ENCODE data around the gene LCA5L.

DNA sequence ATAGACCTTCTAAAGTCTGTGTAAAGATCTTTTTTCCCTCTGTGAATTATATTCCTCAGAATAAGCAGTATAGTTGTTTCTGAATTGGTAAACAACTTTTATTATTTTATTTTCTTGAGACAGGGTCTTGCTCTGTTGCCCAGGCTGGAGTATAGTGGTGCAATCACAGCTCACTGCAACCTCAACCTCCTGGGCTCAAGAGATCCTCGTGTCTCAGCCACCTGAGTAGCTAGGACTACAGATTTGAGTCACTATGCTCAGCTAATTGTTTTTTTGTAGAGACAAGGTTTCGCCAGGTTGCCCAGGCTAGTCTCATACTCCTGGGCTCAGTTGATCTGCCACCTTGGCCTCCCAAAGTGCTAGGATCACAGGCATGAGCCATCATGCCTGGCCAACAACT, 70.1 kb downstream of the LCA5L start:
- TF ChIP-seq, protein P1, sequence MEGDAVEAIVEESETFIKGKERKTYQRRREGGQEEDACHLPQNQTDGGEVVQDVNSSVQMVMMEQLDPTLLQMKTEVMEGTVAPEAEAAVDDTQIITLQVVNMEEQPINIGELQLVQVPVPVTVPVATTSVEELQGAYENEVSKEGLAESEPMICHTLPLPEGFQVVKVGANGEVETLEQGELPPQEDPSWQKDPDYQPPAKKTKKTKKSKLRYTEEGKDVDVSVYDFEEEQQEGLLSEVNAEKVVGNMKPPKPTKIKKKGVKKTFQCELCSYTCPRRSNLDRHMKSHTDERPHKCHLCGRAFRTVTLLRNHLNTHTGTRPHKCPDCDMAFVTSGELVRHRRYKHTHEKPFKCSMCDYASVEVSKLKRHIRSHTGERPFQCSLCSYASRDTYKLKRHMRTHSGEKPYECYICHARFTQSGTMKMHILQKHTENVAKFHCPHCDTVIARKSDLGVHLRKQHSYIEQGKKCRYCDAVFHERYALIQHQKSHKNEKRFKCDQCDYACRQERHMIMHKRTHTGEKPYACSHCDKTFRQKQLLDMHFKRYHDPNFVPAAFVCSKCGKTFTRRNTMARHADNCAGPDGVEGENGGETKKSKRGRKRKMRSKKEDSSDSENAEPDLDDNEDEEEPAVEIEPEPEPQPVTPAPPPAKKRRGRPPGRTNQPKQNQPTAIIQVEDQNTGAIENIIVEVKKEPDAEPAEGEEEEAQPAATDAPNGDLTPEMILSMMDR (IDR thresholded peaks at IDR 0.05), result no peak
- TF ChIP-seq POLR2AphosphoS5 (IDR thresholded peaks at IDR 0.05), result no peak
- TF ChIP-seq POLR2A (IDR thresholded peaks at IDR 0.05), result no peak

Data from prostate gland (tissue), 2 donors.